ENCODE results near the gene PHKB. TPM values are rescaled to one million over a fixed set of nuclear protein-coding genes. Genes with fewer than 3 reads are reported as not detected.
"Not testable (repeated sequence)": the region's sequence is repeated elsewhere in the genome, so short reads cannot be mapped to it uniquely, and the experiment has no call there.

PHKB gene
- polyA plus RNA-seq, 1 donor, result 73.3 TPM

GRCh38 chr16:47468070-47468689 is 7.0 kb downstream of the PHKB start:
- H3K4me3 ChIP-seq (ENCODE audit: low read length); H3K36me3 ChIP-seq (ENCODE audit: control insufficient read depth, insufficient read depth, low read length); H3K9me3 ChIP-seq (ENCODE audit: control insufficient read depth, low read depth, low read length); H3K4me1 ChIP-seq (ENCODE audit: control insufficient read depth, insufficient read depth, low read length); DNase-seq; H3K27ac ChIP-seq (ENCODE audit: low read length); H3K27me3 ChIP-seq (ENCODE audit: control insufficient read depth, insufficient read depth, low read length): not testable (repeated sequence)
- no CpG with 5 or more reads among the region's 7 CpGs for WGBS (ENCODE audit: insufficient coverage, low lambda C conversion rate)

GRCh38 chr16:47469227-47469626 is 8.1 kb downstream of the PHKB start:
- peaks cover 3% of the 10 kb centered on the region for H3K4me1 ChIP-seq (ENCODE audit: control insufficient read depth, insufficient read depth, low read length)

GRCh38 chr16:47470211-47470610 is 9.1 kb downstream of the PHKB start:
- Histone ChIP-seq H3K27ac (ENCODE audit: low read length) (peak overlapping the region; percentile 5), H3K4me3 (ENCODE audit: low read length) (no peak overlapping the region), H3K36me3 (ENCODE audit: control insufficient read depth, insufficient read depth, low read length) (no peaks in the 10 kb centered on the region), H3K4me1 (ENCODE audit: control insufficient read depth, insufficient read depth, low read length) (peaks cover 3% of the 10 kb centered on the region), H3K9me3 (ENCODE audit: control insufficient read depth, low read depth, low read length) (no peaks in the 10 kb centered on the region), H3K27me3 (ENCODE audit: control insufficient read depth, insufficient read depth, low read length) (no peaks in the 10 kb centered on the region)
- no peak for DNase-seq
- WGBS (ENCODE audit: insufficient coverage, low lambda C conversion rate), result no CpG with 5 or more reads among the region's 7 CpGs

More at GRCh38 chr16:47469227-47469626, 8.1 kb downstream of the PHKB start:
- Histone ChIP-seq H3K27ac (ENCODE audit: low read length) (no peak overlapping the region), H3K36me3 (ENCODE audit: control insufficient read depth, insufficient read depth, low read length) (peaks cover 6% of the 10 kb centered on the region), H3K27me3 (ENCODE audit: control insufficient read depth, insufficient read depth, low read length) (no peaks in the 10 kb centered on the region), H3K9me3 (ENCODE audit: control insufficient read depth, low read depth, low read length) (no peaks in the 10 kb centered on the region), H3K4me3 (ENCODE audit: low read length) (no peak overlapping the region)
- no CpG with 5 or more reads among the region's 1 CpG for WGBS (ENCODE audit: insufficient coverage, low lambda C conversion rate)
- DNase-seq, result no peak

GRCh38 chr16:47470810-47471209 is 9.7 kb downstream of the PHKB start:
- H3K27ac ChIP-seq (ENCODE audit: low read length), result peak overlapping the region; percentile 5
- DNase-seq, result peak; percentile 40 to 74
- H3K27me3 ChIP-seq (ENCODE audit: control insufficient read depth, insufficient read depth, low read length), result no peaks in the 10 kb centered on the region
- H3K9me3 ChIP-seq (ENCODE audit: control insufficient read depth, low read depth, low read length), result no peaks in the 10 kb centered on the region
- H3K4me3 ChIP-seq (ENCODE audit: low read length), result no peak overlapping the region
- WGBS (ENCODE audit: insufficient coverage, low lambda C conversion rate), result no CpG with 5 or more reads among the region's 1 CpG
- no peaks in the 10 kb centered on the region for H3K36me3 ChIP-seq (ENCODE audit: control insufficient read depth, insufficient read depth, low read length)
- peaks cover 3% of the 10 kb centered on the region for H3K4me1 ChIP-seq (ENCODE audit: control insufficient read depth, insufficient read depth, low read length)

- not testable (repeated sequence) for H3K27ac ChIP-seq (ENCODE audit: low read length); H3K27me3 ChIP-seq (ENCODE audit: control insufficient read depth, insufficient read depth, low read length); DNase-seq; H3K9me3 ChIP-seq (ENCODE audit: control insufficient read depth, low read depth, low read length); H3K4me1 ChIP-seq (ENCODE audit: control insufficient read depth, insufficient read depth, low read length); H3K4me3 ChIP-seq (ENCODE audit: low read length); H3K36me3 ChIP-seq (ENCODE audit: control insufficient read depth, insufficient read depth, low read length)
- no CpG with 5 or more reads among the region's 2 CpGs for WGBS (ENCODE audit: insufficient coverage, low lambda C conversion rate)
Observed at GRCh38 chr16:47473004-47473403, 11.9 kb downstream of the PHKB start.

GRCh38 chr16:47473792-47474191 is 12.7 kb downstream of the PHKB start:
- Histone ChIP-seq H3K27me3 (ENCODE audit: control insufficient read depth, insufficient read depth, low read length) (no peaks in the 10 kb centered on the region), H3K4me1 (ENCODE audit: control insufficient read depth, insufficient read depth, low read length) (peaks cover 3% of the 10 kb centered on the region), H3K36me3 (ENCODE audit: control insufficient read depth, insufficient read depth, low read length) (no peaks in the 10 kb centered on the region), H3K4me3 (ENCODE audit: low read length) (no peak overlapping the region), H3K9me3 (ENCODE audit: control insufficient read depth, low read depth, low read length) (no peaks in the 10 kb centered on the region), H3K27ac (ENCODE audit: low read length) (no peak overlapping the region)
- WGBS (ENCODE audit: insufficient coverage, low lambda C conversion rate), result 25% methylated on average over 2 of the region's 3 CpGs
- DNase-seq, result peak in 1 of 2 donors; percentile 51

GRCh38 chr16:47475786-47476185 is 14.7 kb downstream of the PHKB start:
- Histone ChIP-seq H3K9me3 (ENCODE audit: control insufficient read depth, low read depth, low read length) (no peaks in the 10 kb centered on the region), H3K4me3 (ENCODE audit: low read length) (no peak overlapping the region), H3K27ac (ENCODE audit: low read length) (no peak overlapping the region), H3K27me3 (ENCODE audit: control insufficient read depth, insufficient read depth, low read length) (no peaks in the 10 kb centered on the region), H3K36me3 (ENCODE audit: control insufficient read depth, insufficient read depth, low read length) (peaks cover 2% of the 10 kb centered on the region), H3K4me1 (ENCODE audit: control insufficient read depth, insufficient read depth, low read length) (peaks cover 3% of the 10 kb centered on the region)
- 60% methylated on average over 1 of the region's 1 CpG for WGBS (ENCODE audit: insufficient coverage, low lambda C conversion rate)
- no peak for DNase-seq

- no peak overlapping the region for H3K27ac ChIP-seq (ENCODE audit: low read length)
- H3K27me3 ChIP-seq (ENCODE audit: control insufficient read depth, insufficient read depth, low read length), result no peaks in the 10 kb centered on the region
- no peak for DNase-seq
- H3K9me3 ChIP-seq (ENCODE audit: control insufficient read depth, low read depth, low read length), result no peaks in the 10 kb centered on the region
- no peak overlapping the region for H3K4me3 ChIP-seq (ENCODE audit: low read length)
- H3K4me1 ChIP-seq (ENCODE audit: control insufficient read depth, insufficient read depth, low read length), result no peaks in the 10 kb centered on the region
- peaks cover 2% of the 10 kb centered on the region for H3K36me3 ChIP-seq (ENCODE audit: control insufficient read depth, insufficient read depth, low read length)
Observed at GRCh38 chr16:47476654-47477345, 15.7 kb downstream of the PHKB start.

GRCh38 chr16:47477679-47478078 is 16.5 kb downstream of the PHKB start:
- no peaks in the 10 kb centered on the region for H3K4me1 ChIP-seq (ENCODE audit: control insufficient read depth, insufficient read depth, low read length)

GRCh38 chr16:47480410-47480809 is 19.3 kb downstream of the PHKB start:
- 100% methylated on average over 2 of the region's 3 CpGs for WGBS (ENCODE audit: insufficient coverage, low lambda C conversion rate)
- no peaks in the 10 kb centered on the region for H3K27me3 ChIP-seq (ENCODE audit: control insufficient read depth, insufficient read depth, low read length)

More at GRCh38 chr16:47477679-47478078, 16.5 kb downstream of the PHKB start:
- no peak for DNase-seq
- Histone ChIP-seq H3K4me3 (ENCODE audit: low read length) (no peak overlapping the region), H3K27me3 (ENCODE audit: control insufficient read depth, insufficient read depth, low read length) (no peaks in the 10 kb centered on the region), H3K9me3 (ENCODE audit: control insufficient read depth, low read depth, low read length) (no peaks in the 10 kb centered on the region), H3K36me3 (ENCODE audit: control insufficient read depth, insufficient read depth, low read length) (peaks cover 2% of the 10 kb centered on the region), H3K27ac (ENCODE audit: low read length) (no peak overlapping the region)
- WGBS (ENCODE audit: insufficient coverage, low lambda C conversion rate), result 40% methylated on average over 1 of the region's 1 CpG

More at GRCh38 chr16:47480410-47480809, 19.3 kb downstream of the PHKB start:
- H3K9me3 ChIP-seq (ENCODE audit: control insufficient read depth, low read depth, low read length), result no peaks in the 10 kb centered on the region
- no peak for DNase-seq
- H3K4me1 ChIP-seq (ENCODE audit: control insufficient read depth, insufficient read depth, low read length), result no peaks in the 10 kb centered on the region
- H3K36me3 ChIP-seq (ENCODE audit: control insufficient read depth, insufficient read depth, low read length), result peaks cover 2% of the 10 kb centered on the region
- H3K27ac ChIP-seq (ENCODE audit: low read length), result no peak overlapping the region
- H3K4me3 ChIP-seq (ENCODE audit: low read length), result no peak overlapping the region

Measured in large intestine (tissue), 3 donors.